ENCODE results near the gene TEPSIN.

The TEPSIN gene

GRCh38 chr17:81236784-81237183 is 2.1 kb downstream of the TEPSIN start:
- TF ChIP-seq SNAI2 (CRISPR knock-in tag; IDR thresholded peaks at IDR 0.05) (no peak), ISL1 (CRISPR knock-in tag; IDR thresholded peaks at IDR 0.05) (no peak), ZFP30 (CRISPR knock-in tag; IDR thresholded peaks at IDR 0.05) (no peak), OSR1 (CRISPR knock-in tag; IDR thresholded peaks at IDR 0.05) (no peak), PPARA (CRISPR knock-in tag; IDR thresholded peaks at IDR 0.05; ENCODE audit: borderline replicate concordance) (no peak)
- ATAC-seq, result no peak

GRCh38 chr17:81235822-81236740 is 2.8 kb downstream of the TEPSIN start:
- no peak for TF ChIP-seq TSHZ2 (CRISPR knock-in tag; IDR thresholded peaks at IDR 0.05)
- no peak for TF ChIP-seq ZNF565 (CRISPR knock-in tag; conservative IDR thresholded peaks at IDR 0.05; ENCODE audit: low read depth)
- no peak for TF ChIP-seq BACH2 (CRISPR knock-in tag; IDR thresholded peaks at IDR 0.05; ENCODE audit: borderline replicate concordance)
- no peak for TF ChIP-seq CSRNP3 (CRISPR knock-in tag; IDR thresholded peaks at IDR 0.05)
- TF ChIP-seq ZFP30 (CRISPR knock-in tag; IDR thresholded peaks at IDR 0.05), result no peak
- TF ChIP-seq TCF4 (CRISPR knock-in tag; IDR thresholded peaks at IDR 0.05; ENCODE audit: borderline replicate concordance), result no peak
- TF ChIP-seq RARB (CRISPR knock-in tag; IDR thresholded peaks at IDR 0.05), result no peak
- no peak for TF ChIP-seq ZC3H10 (CRISPR knock-in tag; IDR thresholded peaks at IDR 0.05)
- no peak for TF ChIP-seq SNAI2 (CRISPR knock-in tag; IDR thresholded peaks at IDR 0.05)
- no peak for TF ChIP-seq CREB5 (CRISPR knock-in tag; IDR thresholded peaks at IDR 0.05; ENCODE audit: low read depth)
- no peak for TF ChIP-seq OSR1 (CRISPR knock-in tag; IDR thresholded peaks at IDR 0.05)
- no peak for TF ChIP-seq PPARA (CRISPR knock-in tag; IDR thresholded peaks at IDR 0.05; ENCODE audit: borderline replicate concordance)
- TF ChIP-seq ZFP3 (CRISPR knock-in tag; IDR thresholded peaks at IDR 0.05), result no peak
- TF ChIP-seq ZNF8 (CRISPR knock-in tag; IDR thresholded peaks at IDR 0.05), result no peak
- TF ChIP-seq ISL1 (CRISPR knock-in tag; IDR thresholded peaks at IDR 0.05), result no peak
- ATAC-seq, result no peak

- ATAC-seq, result no peak
- TF ChIP-seq CREB5 (CRISPR knock-in tag; IDR thresholded peaks at IDR 0.05; ENCODE audit: low read depth) (no peak), POU6F1 (CRISPR knock-in tag; IDR thresholded peaks at IDR 0.05; ENCODE audit: borderline replicate concordance, low read depth) (no peak), OSR1 (CRISPR knock-in tag; IDR thresholded peaks at IDR 0.05) (no peak), BACH2 (CRISPR knock-in tag; IDR thresholded peaks at IDR 0.05; ENCODE audit: borderline replicate concordance) (no peak), TSHZ2 (CRISPR knock-in tag; IDR thresholded peaks at IDR 0.05) (no peak), TOX (CRISPR knock-in tag; IDR thresholded peaks at IDR 0.05; ENCODE audit: borderline replicate concordance) (no peak), RARB (CRISPR knock-in tag; IDR thresholded peaks at IDR 0.05) (no peak), CSRNP3 (CRISPR knock-in tag; IDR thresholded peaks at IDR 0.05) (no peak), ZNF565 (CRISPR knock-in tag; conservative IDR thresholded peaks at IDR 0.05; ENCODE audit: low read depth) (no peak), TCF4 (CRISPR knock-in tag; IDR thresholded peaks at IDR 0.05; ENCODE audit: borderline replicate concordance) (no peak), ZFP30 (CRISPR knock-in tag; IDR thresholded peaks at IDR 0.05) (no peak), ZNF8 (CRISPR knock-in tag; IDR thresholded peaks at IDR 0.05) (no peak), SNAI2 (CRISPR knock-in tag; IDR thresholded peaks at IDR 0.05) (no peak), ZFP3 (CRISPR knock-in tag; IDR thresholded peaks at IDR 0.05) (no peak), ESRRG (CRISPR knock-in tag; IDR thresholded peaks at IDR 0.05) (no peak)
These were observed 3.7 kb downstream of the TEPSIN start for GRCh38 chr17:81234940-81235821.

All from SK-N-SH treated with all-trans-retinoic acid at 6 μM for 48 hours (cell line).